Endothelial cell of coronary artery (primary cell): ENCODE measurements around the gene OR2G2. TPM values are rescaled to one million over a fixed set of nuclear protein-coding genes. Genes with fewer than 3 reads are reported as not detected.

Experiments
- total RNA-seq: library from RNA; depleted of rRNA; stranded (reverse); fragments of >200 nt; gene quantifications from 2 replicates; pipeline ENCODE4 v1.2.3, GENCODE V29; 2014

The OR2G2 gene
- total RNA-seq, result not detected in 2 replicates

GRCh38 chr1:247588060-247588459 lies at the start of gene OR2G2:
OR2G2 (plus strand) TSS chr1:247588360; CDS start chr1:247588360, 0 bp downstream.

DNA sequence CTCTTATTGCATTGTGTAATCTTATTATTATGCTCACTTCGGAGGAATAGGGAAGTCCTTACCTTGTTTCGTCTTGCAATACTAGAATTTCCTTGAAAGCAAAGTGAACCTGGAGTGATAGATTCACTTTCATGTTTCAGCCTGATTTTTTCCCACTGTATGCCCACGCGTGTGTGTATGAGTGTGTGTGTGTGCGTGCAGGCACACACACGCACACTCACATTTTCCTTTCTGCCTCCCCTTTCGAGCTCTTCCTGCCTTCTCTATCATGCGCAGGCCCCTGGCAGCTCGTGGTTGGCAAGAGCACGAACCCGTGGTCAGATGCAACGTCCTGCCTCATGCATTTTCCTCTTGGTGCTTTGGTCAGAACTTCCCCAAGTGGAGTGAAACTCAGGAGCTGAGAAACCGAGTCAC lies 39.4 kb upstream of the OR2G2 start, which contains the start of gene GCSAML:
Gene GCSAML, plus strand, starts transcription at position 366 of the 414 bp plus-strand sequence. CDS start 58 bp downstream, outside the sequence.

DNA sequence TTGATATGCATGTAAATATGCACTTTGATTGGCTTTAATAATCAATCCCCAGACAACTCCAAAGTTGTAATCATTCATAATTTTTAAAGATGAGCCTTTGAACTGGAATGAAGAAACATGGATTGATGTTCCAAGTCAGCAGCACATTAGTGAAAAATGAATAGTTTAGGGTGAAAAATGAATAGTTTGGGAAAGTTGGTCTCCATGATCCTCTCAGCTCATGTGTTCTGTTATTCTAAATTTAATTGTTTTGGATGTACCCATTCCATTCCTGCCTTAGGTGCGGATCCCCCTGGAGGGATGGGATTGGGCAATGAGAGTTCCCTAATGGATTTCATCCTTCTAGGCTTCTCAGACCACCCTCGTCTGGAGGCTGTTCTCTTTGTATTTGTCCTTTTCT lies 17.1 kb downstream of the OR2G2 start, which contains the start of gene OR2G3:
Gene OR2G3, plus strand, starts transcription at position 301 of the 400 bp plus-strand sequence. Its CDS starts 0 bp downstream, at position 301.

Other genes starting within 250 kb of the OR2G2 start
- under 0.01 TPM in 1 of 2 replicates, not detected in the other for gene NLRP3, start 172.2 kb upstream of the OR2G2 start, total RNA-seq
- not detected in 2 replicates for gene OR2B11, start 130.3 kb upstream of the OR2G2 start, total RNA-seq
- not detected in 2 replicates for gene OR2C3, start 51.9 kb upstream of the OR2G2 start, total RNA-seq
- not detected in 2 replicates for gene GCSAML, start 39.2 kb upstream of the OR2G2 start, total RNA-seq
- not detected in 2 replicates for gene OR2G3, start 17.2 kb downstream of the OR2G2 start, total RNA-seq
- gene OR13G1, start 91.4 kb downstream of the OR2G2 start, total RNA-seq, result not detected in 2 replicates
- not detected in 2 replicates for gene OR6F1, start 128.3 kb downstream of the OR2G2 start, total RNA-seq
- not detected in 2 replicates for gene OR14K1, start 150.3 kb downstream of the OR2G2 start, total RNA-seq
- not detected in 2 replicates for gene OR14A2, start 159.8 kb downstream of the OR2G2 start, total RNA-seq
- not detected in 2 replicates for gene OR1C1, start 172.2 kb downstream of the OR2G2 start, total RNA-seq
- not detected in 2 replicates for gene OR14A16, start 235.8 kb downstream of the OR2G2 start, total RNA-seq